Lower lobe of right lung (tissue), 2 donors: Measurements from ENCODE around the gene ZKSCAN1. TPM values are rescaled to one million over a fixed set of nuclear protein-coding genes. Genes with fewer than 3 reads are reported as not detected.

Experiments
- ATAC-seq, 2 donors: fragments of 200-7000 bp; cut with Tn5 transposase; one replicate each; pipeline ENCODE4 v1.9.1; 2020 to 2022; ENCODE audit warnings: mild to moderate bottlenecking in 2 of 2, moderate library complexity in 2 of 2
- DNase-seq: peaks from one replicate; pipeline ENCODE4 v3.0.0-alpha.2; 2020
- H3K27ac ChIP-seq: fragments of 200-600 bp; one replicate; pipeline ENCODE4 v1.8.0; 2022
- H3K27me3 ChIP-seq: fragments of 200-600 bp; one replicate; pipeline ENCODE4 v1.8.0; 2022; ENCODE audit warnings: low read depth
- H3K36me3 ChIP-seq: fragments of 200-600 bp; one replicate; pipeline ENCODE4 v1.8.0; 2022; ENCODE audit warnings: mild to moderate bottlenecking
- H3K4me1 ChIP-seq: fragments of 200-600 bp; one replicate; pipeline ENCODE4 v1.8.0; 2022
- H3K4me3 ChIP-seq: fragments of 200-600 bp; one replicate; pipeline ENCODE4 v1.8.0; 2022; ENCODE audit warnings: mild to moderate bottlenecking
- H3K9me3 ChIP-seq: fragments of 200-600 bp; one replicate; pipeline ENCODE4 v1.8.0; 2022
- CTCF ChIP-seq: fragments of 200-600 bp; IDR thresholded peaks from one replicate; pipeline ENCODE4 v1.8.0; 2022; ENCODE audit warnings: antibody characterized with exemption, mild to moderate bottlenecking
- intact Hi-C: fragments of 100-400 bp; cut with DNase I; formaldehyde crosslinking; loops from one replicate; pipeline ENCODE4 v1.11.0; 2022
- total RNA-seq: library from RNA; stranded (reverse); fragmentation: NEBNext Ultra II Directional; extraction: Animal tissue kit (Norgen Biotek cat#: 25700); gene quantifications from one replicate; pipeline ENCODE4 v1.2.1, GENCODE V29; 2021
- donor health status: DM: no; HTN: yes; CAD: no; lungs with severe emphysema.

The ZKSCAN1 gene
- total RNA-seq, 1 donor from 2014 or later, result 59.6 TPM

DNA sequence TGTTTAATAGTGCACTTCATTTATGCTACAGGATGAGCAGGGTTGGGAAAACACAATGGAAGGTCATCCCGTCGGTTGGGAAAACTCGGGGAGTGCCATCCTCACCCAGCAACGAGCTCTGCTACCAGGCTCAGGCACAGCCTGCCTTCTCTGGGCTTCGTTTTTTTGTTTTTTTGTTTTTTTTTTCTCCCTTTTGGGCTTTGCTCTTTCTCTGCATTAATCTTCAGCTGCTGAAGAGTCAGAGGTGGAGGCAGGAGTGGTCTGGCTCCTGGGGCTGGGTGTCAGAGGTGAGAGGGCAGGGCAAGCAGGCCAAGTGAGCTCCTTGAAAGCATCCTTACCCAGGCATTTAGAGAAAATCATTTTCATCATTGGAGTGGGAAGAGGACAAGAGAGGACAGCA, 54.6 kb downstream of the ZKSCAN1 start:
- no peak overlapping the region for H3K4me3 ChIP-seq
- H3K4me1 ChIP-seq, result peaks cover 8% of the 10 kb centered on the region
- peaks cover 28% of the 10 kb centered on the region for H3K9me3 ChIP-seq
- no peak for DNase-seq
- H3K27ac ChIP-seq, result no peak overlapping the region
- intact Hi-C loops, result no loop called here
- ATAC-seq, result no peak
- TF ChIP-seq CTCF, result no peak
- H3K27me3 ChIP-seq, result no peaks in the 10 kb centered on the region
- peaks cover 68% of the 10 kb centered on the region for H3K36me3 ChIP-seq

GRCh38 chr7:100071018-100071723, 55.8 kb downstream of the ZKSCAN1 start:
- Histone ChIP-seq H3K4me3 (no peak overlapping the region), H3K4me1 (no peaks in the 10 kb centered on the region), H3K9me3 (peaks cover 28% of the 10 kb centered on the region), H3K27me3 (no peaks in the 10 kb centered on the region), H3K27ac (no peak overlapping the region), H3K36me3 (peaks cover 80% of the 10 kb centered on the region)
- DNase-seq, result no peak
- intact Hi-C loops, result no loop called here
- ATAC-seq, result no peak
- TF ChIP-seq CTCF, result no peak

- Histone ChIP-seq H3K4me3 (no peak overlapping the region), H3K36me3 (peaks cover 89% of the 10 kb centered on the region), H3K4me1 (no peaks in the 10 kb centered on the region), H3K27ac (no peak overlapping the region), H3K27me3 (no peaks in the 10 kb centered on the region), H3K9me3 (peaks cover 28% of the 10 kb centered on the region)
- TF ChIP-seq CTCF, result no peak
- ATAC-seq (no peak), DNase-seq (no peak)
- intact Hi-C loops, result no loop called here
Observed at GRCh38 chr7:100072462-100072861, 57.1 kb downstream of the ZKSCAN1 start.

- ATAC-seq (no peak), DNase-seq (no peak)
- Histone ChIP-seq H3K4me1 (peaks cover 11% of the 10 kb centered on the region), H3K4me3 (no peak overlapping the region), H3K27me3 (no peaks in the 10 kb centered on the region), H3K27ac (no peak overlapping the region), H3K9me3 (peaks cover 28% of the 10 kb centered on the region), H3K36me3 (peaks cover 98% of the 10 kb centered on the region)
- intact Hi-C loops, result no loop called here
- no peak for TF ChIP-seq CTCF
Observed at GRCh38 chr7:100074841-100075240, 59.4 kb downstream of the ZKSCAN1 start.

DNA sequence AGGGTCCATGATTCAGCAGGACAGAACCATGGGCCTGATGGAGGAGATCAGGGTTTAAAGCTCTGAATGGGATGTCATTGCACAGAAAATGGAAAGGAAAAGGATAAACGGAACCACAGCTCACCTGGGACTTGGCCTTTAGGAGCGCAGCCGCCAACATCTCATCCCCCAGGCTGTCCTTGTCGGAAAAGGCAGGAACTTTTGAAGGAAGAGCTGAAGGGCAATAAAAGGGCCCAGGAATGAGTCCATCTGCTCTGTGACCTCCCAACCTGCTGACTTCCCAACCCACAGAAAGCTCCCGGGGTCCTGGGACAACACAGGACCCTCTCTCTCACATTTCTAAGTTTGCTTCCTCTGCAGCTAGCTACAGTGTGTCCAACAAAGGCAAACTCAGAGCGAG, 60.0 kb downstream of the ZKSCAN1 start:
- Histone ChIP-seq H3K9me3 (peaks cover 25% of the 10 kb centered on the region), H3K27ac (no peak overlapping the region), H3K4me3 (no peak overlapping the region), H3K36me3 (peaks cover 92% of the 10 kb centered on the region), H3K27me3 (no peaks in the 10 kb centered on the region), H3K4me1 (peaks cover 16% of the 10 kb centered on the region)
- no peak for TF ChIP-seq CTCF
- no peak for DNase-seq
- intact Hi-C loops, result no loop called here
- ATAC-seq, result no peak
